Esophagus (tissue), 2 donors: ENCODE data around the gene MAB21L3. TPM values are rescaled to one million over a fixed set of nuclear protein-coding genes. Genes with fewer than 3 reads are reported as not detected.

Experiments used
- H3K27ac ChIP-seq, 2 donors: one replicate each; pipeline ENCODE4 v1.5.1; 2013; ENCODE audit warnings: low read depth in 2 of 2, mild to moderate bottlenecking in 2 of 2, inconsistent platforms in 1 of 2, low read length in 1 of 2, moderate library complexity in 1 of 2
- H3K27me3 ChIP-seq, 2 donors: one replicate each; pipeline ENCODE4 v1.6.1; 2013; ENCODE audit warnings: low read length in 2 of 2, control low read depth in 1 of 2, mild to moderate bottlenecking in 1 of 2; ENCODE audit not compliant: insufficient read depth in 2 of 2, control insufficient read depth in 1 of 2
- H3K36me3 ChIP-seq, 2 donors: one replicate each; pipeline ENCODE4 v1.6.1; 2013; ENCODE audit warnings: low read length in 1 of 2; ENCODE audit not compliant: control insufficient read depth in 2 of 2, insufficient read depth in 2 of 2
- H3K4me1 ChIP-seq, 2 donors: one replicate each; pipeline ENCODE4 v1.6.1; 2013; ENCODE audit warnings: low read length in 1 of 2; ENCODE audit not compliant: control insufficient read depth in 2 of 2, insufficient read depth in 2 of 2
- H3K4me3 ChIP-seq, 2 donors: one replicate each; pipeline ENCODE4 v1.5.1; 2013; ENCODE audit warnings: low read length in 2 of 2, mild to moderate bottlenecking in 2 of 2, low read depth in 1 of 2, moderate library complexity in 1 of 2
- H3K9me3 ChIP-seq, 2 donors: one replicate each; pipeline ENCODE4 v1.6.1; 2013; ENCODE audit warnings: mild to moderate bottlenecking in 2 of 2, low read depth in 1 of 2, low read length in 1 of 2, moderate library complexity in 1 of 2; ENCODE audit not compliant: control insufficient read depth in 2 of 2, insufficient read depth in 1 of 2
- WGBS, 2 donors: extraction: QIAGEN DNeasy Blood & Tissue Kit; methylation state at CpG; one replicate each; pipeline ENCODE4 v1.1.7; 2013; 5-methylcytosine and 5-hydroxymethylcytosine counted together
- polyA plus RNA-seq, 2 donors: library from polyadenylated mRNA; stranded (reverse); fragments of 200-250 nt; gene quantifications; one replicate each; pipeline ENCODE4 v1.2.3, GENCODE V29; 2013
- donor health status: healthy with polysubstance abuse.
- donor health status: Bipolar disorder and iron deficiency.

The MAB21L3 gene
- polyA plus RNA-seq, 2 donors: 2.8 to 7.8 TPM

DNA sequence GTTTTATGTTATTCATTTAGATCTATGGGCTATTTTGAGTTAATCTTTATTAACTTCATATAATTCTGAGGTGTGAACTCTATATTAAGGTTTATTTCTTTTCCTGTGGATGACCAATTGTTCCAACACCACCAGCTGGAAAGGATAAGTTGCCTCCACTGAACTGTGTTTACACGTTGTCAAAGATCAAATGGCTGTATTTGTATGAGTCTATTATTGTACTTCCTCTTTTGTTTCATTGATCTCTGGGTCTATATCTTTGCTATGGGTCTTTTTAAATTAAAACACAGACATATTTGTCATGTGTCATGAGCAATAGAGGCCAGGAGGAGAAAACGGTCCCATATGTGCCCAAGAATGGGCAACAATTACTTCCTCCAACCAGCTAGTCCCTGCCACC lies 5.2 kb upstream of the MAB21L3 start:
- Histone ChIP-seq H3K36me3 (no peaks in the 10 kb centered on the region), H3K27ac (no peak overlapping the region), H3K27me3 (no peaks in the 10 kb centered on the region), H3K4me3 (no peak overlapping the region), H3K9me3 (no peaks in the 10 kb centered on the region), H3K4me1 (peaks cover 0 to 6% of the 10 kb centered on the region in 2 donors)
- WGBS, 2 donors: 34 to 40% methylated on average over 2 of the region's 2 CpGs

GRCh38 chr1:116106646-116107045 lies 4.6 kb upstream of the MAB21L3 start:
- H3K27me3 ChIP-seq: no peaks in the 10 kb centered on the region
- no peaks in the 10 kb centered on the region for H3K9me3 ChIP-seq
- peaks cover 0 to 6% of the 10 kb centered on the region in 2 donors for H3K4me1 ChIP-seq
- H3K36me3 ChIP-seq: no peaks in the 10 kb centered on the region
- H3K27ac ChIP-seq: no peak overlapping the region
- no peak overlapping the region for H3K4me3 ChIP-seq
- WGBS, 2 donors: 92% methylated on average over 4 of the region's 4 CpGs

- H3K27ac ChIP-seq: no peak overlapping the region
- no peak overlapping the region for H3K4me3 ChIP-seq
- 81 to 87% methylated on average over 4 of the region's 4 CpGs for WGBS, 2 donors
- H3K9me3 ChIP-seq: no peaks in the 10 kb centered on the region
- H3K27me3 ChIP-seq: no peaks in the 10 kb centered on the region
- peaks cover 0 to 8% of the 10 kb centered on the region in 2 donors for H3K4me1 ChIP-seq
- no peaks in the 10 kb centered on the region for H3K36me3 ChIP-seq
Measured at GRCh38 chr1:116107371-116107770, 3.8 kb upstream of the MAB21L3 start.

GRCh38 chr1:116111524-116112021 lies 374 bp downstream of the MAB21L3 start:
- Histone ChIP-seq H3K36me3 (no peaks in the 10 kb centered on the region), H3K27ac (peak overlapping the region; percentile 88 to 90), H3K9me3 (no peaks in the 10 kb centered on the region), H3K27me3 (no peaks in the 10 kb centered on the region), H3K4me3 (peak overlapping the region in 1 of 2 donors; percentile 33), H3K4me1 (peaks cover 0 to 8% of the 10 kb centered on the region in 2 donors)
- 34 to 43% methylated on average over 11 of the region's 11 CpGs for WGBS, 2 donors

- Histone ChIP-seq H3K4me3 (peak overlapping the region in 1 of 2 donors; percentile 33), H3K27me3 (no peaks in the 10 kb centered on the region), H3K4me1 (peaks cover 0 to 8% of the 10 kb centered on the region in 2 donors), H3K9me3 (no peaks in the 10 kb centered on the region), H3K27ac (peak overlapping the region; percentile 88 to 93), H3K36me3 (no peaks in the 10 kb centered on the region)
- WGBS, 2 donors: 67 to 79% methylated on average over 4 of the region's 4 CpGs
Measured at GRCh38 chr1:116112388-116113140, 1.4 kb downstream of the MAB21L3 start.

DNA sequence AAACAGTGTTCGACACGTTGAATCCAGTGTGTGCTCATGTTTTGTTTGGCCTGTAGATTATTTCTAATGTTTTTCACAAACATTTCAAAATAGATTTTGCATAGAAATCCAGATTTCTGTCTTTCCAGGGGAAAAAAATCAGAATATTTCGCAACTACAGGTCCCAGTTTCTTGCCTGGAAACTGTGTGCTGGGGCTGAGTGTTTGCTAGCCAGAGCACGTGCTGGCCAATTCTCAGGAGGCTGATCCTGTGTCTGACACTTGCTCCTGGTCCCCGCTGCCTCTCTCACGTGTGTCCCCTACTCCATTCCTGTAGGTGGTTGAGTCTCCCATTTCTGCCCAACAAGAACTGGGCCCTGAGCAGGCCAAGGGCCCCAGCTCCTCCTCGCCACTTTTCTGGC lies 2.4 kb downstream of the MAB21L3 start:
- WGBS, 2 donors: 82 to 88% methylated on average over 7 of the region's 7 CpGs
- no peaks in the 10 kb centered on the region for H3K36me3 ChIP-seq
- H3K9me3 ChIP-seq: no peaks in the 10 kb centered on the region
- no peak overlapping the region for H3K4me3 ChIP-seq
- H3K4me1 ChIP-seq: peaks cover 0 to 8% of the 10 kb centered on the region in 2 donors
- no peaks in the 10 kb centered on the region for H3K27me3 ChIP-seq
- no peak overlapping the region for H3K27ac ChIP-seq

GRCh38 chr1:116115476-116116439 lies 4.6 kb downstream of the MAB21L3 start:
- WGBS, 2 donors: 64 to 65% methylated on average over 4 of the region's 4 CpGs
- Histone ChIP-seq H3K4me3 (no peak overlapping the region), H3K9me3 (peaks cover 0 to under 1% of the 10 kb centered on the region in 2 donors), H3K27ac (peak overlapping the region; percentile 43 to 77), H3K36me3 (peaks cover 0 to 1% of the 10 kb centered on the region in 2 donors), H3K4me1 (peaks cover 0 to 8% of the 10 kb centered on the region in 2 donors), H3K27me3 (no peaks in the 10 kb centered on the region)

DNA sequence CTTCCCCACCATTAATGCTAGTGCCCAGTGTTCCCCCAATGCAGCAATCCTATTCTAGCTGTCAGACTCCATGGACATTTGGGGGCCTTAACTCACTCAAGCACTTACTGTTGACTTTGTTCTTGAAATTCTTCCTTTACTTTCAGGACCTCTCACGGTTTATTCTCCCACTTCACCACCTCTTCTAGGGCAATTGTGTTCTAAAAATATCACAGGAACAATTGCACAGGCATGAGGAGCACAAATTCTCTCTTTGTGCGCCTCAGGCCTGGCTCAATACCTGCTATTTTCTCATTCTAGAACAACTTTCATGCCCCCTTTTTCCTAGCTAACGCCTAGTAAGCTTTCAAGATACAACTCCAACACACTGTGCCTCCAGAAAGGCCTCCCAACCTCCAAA lies 7.3 kb downstream of the MAB21L3 start:
- no peak overlapping the region for H3K4me3 ChIP-seq
- H3K4me1 ChIP-seq: peaks cover 0 to 6% of the 10 kb centered on the region in 2 donors
- WGBS, 2 donors: 82 to 85% methylated on average over 3 of the region's 3 CpGs
- H3K36me3 ChIP-seq: peaks cover 0 to 2% of the 10 kb centered on the region in 2 donors
- no peak overlapping the region for H3K27ac ChIP-seq
- no peaks in the 10 kb centered on the region for H3K27me3 ChIP-seq
- H3K9me3 ChIP-seq: peaks cover 0 to 2% of the 10 kb centered on the region in 2 donors

DNA sequence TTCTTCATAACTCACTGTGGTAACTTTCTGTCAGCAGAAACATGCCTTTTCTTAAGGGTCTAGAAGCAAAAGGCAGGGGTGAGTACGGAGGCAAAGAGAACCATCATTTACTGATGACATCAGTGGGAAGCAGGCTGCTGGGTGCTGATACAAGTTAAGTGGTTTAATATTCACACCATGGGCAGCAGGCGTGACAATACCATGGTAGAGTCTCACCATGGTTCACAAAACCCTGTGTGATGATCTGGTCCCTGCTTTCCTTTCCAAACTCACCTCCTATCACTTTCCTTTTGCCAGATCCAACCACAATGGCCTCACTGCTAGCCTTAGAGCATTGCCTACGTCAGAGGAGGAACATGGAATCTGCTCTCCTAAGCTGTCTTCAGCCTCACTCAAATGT lies 8.7 kb downstream of the MAB21L3 start:
- peak overlapping the region in 1 of 2 donors; percentile 19 for H3K27ac ChIP-seq
- H3K4me1 ChIP-seq: peaks cover 0 to 10% of the 10 kb centered on the region in 2 donors
- 85 to 87% methylated on average over 3 of the region's 3 CpGs for WGBS, 2 donors
- peaks cover 0 to 2% of the 10 kb centered on the region in 2 donors for H3K36me3 ChIP-seq
- peaks cover 0 to 2% of the 10 kb centered on the region in 2 donors for H3K9me3 ChIP-seq
- no peak overlapping the region for H3K4me3 ChIP-seq
- no peaks in the 10 kb centered on the region for H3K27me3 ChIP-seq
